GM18861 (cell line): ENCODE measurements around the gene DCUN1D5.

ENCODE experiments used
- ATAC-seq: cut with Tn5 transposase; IDR thresholded peaks from one replicate; pipeline ENCODE4 v1.9.1; 2021; ENCODE audit not compliant: unreplicated experiment

Gene DCUN1D5

GRCh38 chr11:103055221-103055890 lies 36.6 kb downstream of the DCUN1D5 start:
- no peak for ATAC-seq

- no peak for ATAC-seq
Observed at GRCh38 chr11:103053997-103054396, 38.0 kb downstream of the DCUN1D5 start.

DNA sequence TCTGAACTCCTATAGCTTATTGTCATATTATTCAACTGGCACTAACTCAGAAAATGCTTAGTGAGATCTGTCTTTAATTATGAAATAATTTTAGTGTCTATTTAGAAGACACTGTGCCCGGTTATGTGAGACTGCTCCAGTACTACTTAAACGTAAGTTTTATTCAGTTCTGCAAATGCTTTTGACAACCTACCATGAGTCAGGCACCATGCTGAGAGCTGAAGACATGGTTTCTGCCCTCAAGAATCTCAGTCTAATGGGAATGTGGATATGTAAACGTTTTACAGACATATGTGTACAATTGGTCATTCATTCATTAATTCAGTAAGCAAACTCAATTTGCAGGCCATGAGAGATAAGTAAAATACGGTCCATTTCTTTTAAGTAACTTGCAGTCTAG lies 40.0 kb downstream of the DCUN1D5 start:
- ATAC-seq: no peak

DNA sequence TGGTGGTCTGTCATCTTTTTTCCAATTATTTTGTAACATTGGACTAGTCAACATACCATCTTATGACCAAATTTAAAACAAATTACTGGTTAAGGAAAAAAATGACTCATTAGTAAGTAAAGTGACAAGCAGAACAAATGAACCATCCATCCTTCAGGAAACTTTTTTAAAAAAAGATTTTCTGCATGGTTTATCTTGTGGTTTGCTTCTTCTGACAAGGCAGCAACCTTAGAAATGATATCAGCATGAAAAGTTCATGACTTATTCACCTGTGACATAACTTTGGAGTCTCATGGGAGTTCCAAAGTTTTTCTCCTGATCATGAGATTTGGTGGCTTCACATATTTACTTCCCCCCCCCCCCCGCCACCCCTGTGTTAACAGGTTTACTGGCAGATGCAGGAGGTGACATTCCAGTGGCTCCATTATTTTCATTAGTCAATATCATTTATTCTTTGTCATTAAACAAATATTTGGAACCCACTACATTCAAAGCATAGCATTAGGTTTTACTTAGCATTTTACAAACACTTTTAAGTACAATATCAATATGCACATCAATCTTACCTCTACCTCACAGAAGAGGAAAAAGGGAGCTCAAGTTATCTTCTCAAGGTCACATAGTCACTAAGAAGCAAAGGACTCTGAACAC lies 40.7 kb downstream of the DCUN1D5 start:
- ATAC-seq: no peak

GRCh38 chr11:103050351-103050750 lies 41.6 kb downstream of the DCUN1D5 start:
- ATAC-seq: no peak

DNA sequence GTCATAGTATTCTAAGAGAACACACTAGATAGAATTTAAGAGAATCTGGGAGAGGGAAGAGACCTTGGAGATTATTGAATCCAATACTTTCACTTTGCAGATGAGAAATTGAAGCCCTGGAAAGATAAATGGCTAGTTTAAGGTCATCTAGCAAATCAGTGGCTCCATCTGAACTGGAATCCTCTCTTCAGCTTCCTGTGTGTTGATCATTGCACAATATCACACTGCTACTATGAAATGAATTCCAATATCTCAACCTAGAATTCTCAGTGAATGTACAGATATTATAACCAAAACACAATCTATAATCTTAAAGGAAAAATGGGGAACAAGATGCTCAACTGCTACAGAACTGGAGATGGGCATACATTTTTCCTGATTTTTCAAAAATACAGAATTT lies 44.1 kb downstream of the DCUN1D5 start:
- ATAC-seq: no peak

DNA sequence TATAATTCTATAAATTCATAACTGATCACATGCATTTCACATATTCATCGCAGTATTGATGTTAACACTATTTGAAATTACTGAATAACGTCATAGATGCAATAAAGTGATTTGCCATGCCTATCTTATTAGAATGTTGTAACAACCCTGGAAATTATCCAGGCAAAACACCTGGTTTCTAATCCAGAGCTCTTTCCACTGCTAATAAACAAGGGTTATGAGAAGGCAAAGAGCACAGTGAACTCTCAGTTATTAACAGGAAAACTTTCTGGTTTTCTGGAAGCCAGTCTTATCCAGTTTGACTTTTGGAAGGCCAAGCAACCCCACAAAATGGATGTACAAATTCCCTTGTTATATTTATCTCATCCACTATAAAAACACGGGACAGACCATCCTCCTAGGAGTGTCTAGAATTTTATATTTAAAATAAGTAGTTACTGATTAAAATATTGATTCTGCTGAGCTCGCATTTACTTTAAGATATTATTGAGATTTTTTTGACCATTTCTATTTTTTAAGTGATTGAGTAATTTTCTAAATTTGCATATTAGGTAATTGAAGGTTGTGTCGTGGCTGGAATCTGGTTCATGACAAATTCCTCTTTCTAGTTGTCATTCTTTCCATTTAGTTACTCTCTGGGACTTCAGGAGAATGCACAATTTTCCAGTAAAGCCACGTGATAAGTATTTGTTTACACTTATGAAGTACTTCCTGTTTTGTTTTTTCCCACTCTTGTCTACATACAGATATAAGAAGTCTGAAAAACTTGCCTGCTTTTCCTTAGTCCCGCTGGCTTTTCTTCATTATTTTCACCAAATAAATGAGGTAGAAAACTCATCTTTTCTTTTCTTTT lies 47.9 kb downstream of the DCUN1D5 start:
- ATAC-seq: no peak

- ATAC-seq: no peak
Observed at GRCh38 chr11:103042161-103042560, 49.8 kb downstream of the DCUN1D5 start.

GRCh38 chr11:103035791-103036434 lies 56.0 kb downstream of the DCUN1D5 start:
- peak; percentile 97 for ATAC-seq

DNA sequence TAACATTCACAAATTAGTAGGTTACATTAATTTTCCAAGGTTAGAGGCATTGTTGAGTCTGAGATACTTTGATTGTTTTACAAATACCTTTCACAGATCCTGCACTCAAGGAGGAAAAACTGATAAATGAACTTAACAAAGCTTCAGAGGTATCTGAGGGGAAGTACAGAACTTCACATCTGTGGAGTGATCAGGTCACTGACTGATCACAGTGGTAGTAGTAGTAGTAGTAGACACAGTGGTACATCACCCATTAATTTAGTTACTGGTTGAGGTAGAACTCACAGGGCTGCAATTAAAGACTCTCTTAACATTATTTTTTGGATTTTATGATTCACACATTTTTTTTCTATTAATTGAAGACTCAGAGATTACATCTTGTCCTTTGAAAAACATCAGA lies 56.7 kb downstream of the DCUN1D5 start:
- no peak for ATAC-seq

DNA sequence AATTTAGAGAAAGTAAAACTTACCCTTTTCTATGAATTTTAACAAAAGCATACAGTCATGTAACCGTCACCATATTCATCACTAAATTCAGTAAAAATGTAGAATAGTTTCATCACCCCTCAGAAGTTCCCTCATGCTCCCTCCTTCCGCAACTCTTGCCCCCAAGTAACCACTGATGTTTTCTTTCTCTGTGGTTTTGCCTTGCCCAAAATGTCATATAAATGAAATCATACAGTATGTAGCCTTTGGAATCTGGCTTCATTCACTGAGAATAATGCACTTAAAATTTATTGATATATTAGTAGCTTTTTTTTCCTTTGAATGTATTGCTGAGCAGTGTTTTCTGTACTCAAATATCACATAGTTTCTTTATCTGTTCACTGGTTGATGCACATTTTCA lies 60.1 kb downstream of the DCUN1D5 start:
- ATAC-seq: no peak

DNA sequence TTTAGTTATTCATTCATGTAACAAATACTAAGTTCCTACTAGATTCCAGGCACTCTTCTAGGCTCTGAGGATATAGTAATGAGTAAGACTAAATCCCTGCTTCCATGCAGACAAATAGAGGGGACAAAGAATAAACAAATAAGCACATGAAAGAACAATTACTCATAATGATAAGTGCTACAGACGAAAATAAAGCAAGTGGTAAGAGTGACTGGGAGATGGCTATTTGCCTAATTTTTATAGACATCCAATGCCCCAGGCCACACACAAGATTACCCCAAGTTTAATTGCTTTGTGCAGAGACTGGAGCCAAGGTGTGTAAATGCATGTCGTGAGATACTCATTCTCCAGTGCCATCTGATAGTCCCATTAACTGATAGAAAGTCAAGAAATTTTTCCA lies 62.6 kb downstream of the DCUN1D5 start:
- ATAC-seq: no peak

- peak; percentile 98 for ATAC-seq
Observed at GRCh38 chr11:103028304-103029020, 63.5 kb downstream of the DCUN1D5 start.

- no peak for ATAC-seq
Observed at GRCh38 chr11:103024086-103024485, 67.9 kb downstream of the DCUN1D5 start.

- no peak for ATAC-seq
Observed at GRCh38 chr11:103016031-103016430, 75.9 kb downstream of the DCUN1D5 start.

GRCh38 chr11:103013421-103013820 lies 78.5 kb downstream of the DCUN1D5 start:
- no peak for ATAC-seq
